PC-3 (cell line): Measurements from ENCODE around the gene ALG14. TPM values are rescaled to one million over a fixed set of nuclear protein-coding genes. Genes with fewer than 3 reads are reported as not detected.

Experiments used
- ATAC-seq: fragments of 200-7000 bp; cut with Tn5 transposase; 2 replicates; pipeline ENCODE4 v1.9.1; 2020; ENCODE audit warnings: mild to moderate bottlenecking, moderate library complexity
- BruUV-seq: library from RNA; stranded (reverse); fragments of 400-500 nt; replicated peaks from 2 replicates; lab custom pipeline; 2021; lab: Mats Ljungman, UMichigan
- CTCF ChIA-PET: fragments of 300-600 bp; sonication (Branson Sonifier 250); formaldehyde crosslinking; loops from one replicate; lab custom pipeline; 2022; ENCODE audit warnings: antibody characterized with exemption; lab: Charles Lee
- POLR2A ChIA-PET: fragments of 300-600 bp; sonication (Branson Sonifier 250); formaldehyde crosslinking; loops from one replicate; lab custom pipeline; 2022; ENCODE audit warnings: antibody characterized with exemption; ENCODE audit not compliant: unreplicated experiment; lab: Charles Lee
- DNase-seq: peaks from one replicate; pipeline ENCODE4 v3.0.0-alpha.2; 2015
- H2AFZ ChIP-seq: fragments of 300-600 bp; sonication (generic); 2 replicates; pipeline ENCODE4 v1.6.0; 2016; ENCODE audit warnings: antibody characterized with exemption, low read length
- H3F3A ChIP-seq: fragments of 300-600 bp; sonication (generic); one replicate; pipeline ENCODE4 v1.6.0; 2017; ENCODE audit warnings: antibody characterized with exemption, low read length, control low read depth, mild to moderate bottlenecking; ENCODE audit not compliant: unreplicated experiment
- H3K27ac ChIP-seq: fragments of 300-600 bp; sonication (generic); 2 replicates; pipeline ENCODE4 v1.5.1; 2016; ENCODE audit warnings: mild to moderate bottlenecking, low read length
- H3K27me3 ChIP-seq: fragments of 300-600 bp; sonication (generic); 2 replicates; pipeline ENCODE4 v1.6.1; 2016; ENCODE audit warnings: low read length, mixed read lengths
- H3K36me3 ChIP-seq: fragments of 300-600 bp; sonication (generic); 2 replicates; pipeline ENCODE4 v1.6.1; 2016; ENCODE audit warnings: low read depth, mixed run types, low read length, mixed read lengths
- H3K4me1 ChIP-seq: fragments of 300-600 bp; sonication (generic); 2 replicates; pipeline ENCODE4 v1.5.1; 2016; ENCODE audit warnings: low read length; ENCODE audit not compliant: insufficient read depth
- H3K4me2 ChIP-seq: fragments of 300-600 bp; sonication (generic); 2 replicates; pipeline ENCODE4 v1.6.0; 2016; ENCODE audit warnings: low read length
- H3K4me3 ChIP-seq: fragments of 300-600 bp; sonication (generic); 2 replicates; pipeline ENCODE4 v1.5.1; 2016; ENCODE audit warnings: mild to moderate bottlenecking, low read length, mixed read lengths
- H3K79me2 ChIP-seq: fragments of 300-600 bp; sonication (generic); 2 replicates; pipeline ENCODE4 v1.6.1; 2017; ENCODE audit warnings: low read length, mixed read lengths
- H3K9ac ChIP-seq: fragments of 300-600 bp; sonication (generic); 2 replicates; pipeline ENCODE4 v1.6.0; 2016; ENCODE audit warnings: mild to moderate bottlenecking, low read length
- H3K9me2 ChIP-seq: fragments of 300-600 bp; sonication (generic); replicated peaks from 2 replicates; pipeline ENCODE4 v1.6.1; 2016; ENCODE audit warnings: mixed run types, low read length, mixed read lengths
- H3K9me3 ChIP-seq: fragments of 300-600 bp; sonication (generic); 2 replicates; pipeline ENCODE4 v1.6.1; 2016; ENCODE audit warnings: low read length, mixed read lengths
- H4K20me1 ChIP-seq: fragments of 300-600 bp; sonication (generic); 2 replicates; pipeline ENCODE4 v1.6.1; 2016; ENCODE audit warnings: low read length, mixed read lengths
- CTCF ChIP-seq: fragments of 300-600 bp; sonication (generic); conservative IDR thresholded peaks from 2 replicates; pipeline ENCODE4 v1.5.1; 2017; ENCODE audit warnings: antibody characterized with exemption, low read depth, mild to moderate bottlenecking, low read length
- EZH2 ChIP-seq: fragments of 300-600 bp; sonication (generic); IDR thresholded peaks from one replicate; pipeline ENCODE4 v1.6.1; 2017; ENCODE audit warnings: antibody characterized with exemption, mild to moderate bottlenecking, low read length; ENCODE audit not compliant: unreplicated experiment
- EZH2phosphoT487 ChIP-seq: fragments of 300-600 bp; sonication (generic); IDR thresholded peaks from 2 replicates; pipeline ENCODE4 v1.6.1; 2018; ENCODE audit warnings: mild to moderate bottlenecking, antibody characterized with exemption, low read length, borderline replicate concordance
- intact Hi-C: fragments of 100-400 bp; cut with micrococcal nuclease; formaldehyde crosslinking; loops from 2 replicates; pipeline ENCODE4 v1.9.0; 2023
- total RNA-seq: library from RNA; depleted of rRNA; stranded (reverse); fragments of >200 nt; gene quantifications from 2 replicates; pipeline ENCODE4 v1.2.3, GENCODE V29; 2014

ALG14 gene
- total RNA-seq, 1 experiment from 2014 or later: 3.4 TPM

GRCh38 chr1:95018602-95019369 is 54.0 kb downstream of the ALG14 start:
- DNase-seq (peak; percentile 49), ATAC-seq (peak; percentile 60; the same call in 1 of the 2 replicates)
- no peaks in the 10 kb centered on the region for H3K79me2 ChIP-seq
- H3K9me2 ChIP-seq: no peaks in the 10 kb centered on the region
- BruUV-seq: no TSS peak
- no peaks in the 10 kb centered on the region for H3K9me3 ChIP-seq
- no peaks in the 10 kb centered on the region for H4K20me1 ChIP-seq
- H3K9ac ChIP-seq: no peak overlapping the region
- intact Hi-C loops: no loop called here
- H3K27ac ChIP-seq: no peak overlapping the region
- H3F3A ChIP-seq: no peaks in the 10 kb centered on the region
- H3K36me3 ChIP-seq: no peaks in the 10 kb centered on the region
- no peaks in the 10 kb centered on the region for H3K27me3 ChIP-seq
- TF ChIP-seq EZH2: no peak
- no peak for TF ChIP-seq CTCF
- TF ChIP-seq EZH2phosphoT487: no peak
- H3K4me1 ChIP-seq: peaks cover 40% of the 10 kb centered on the region
- CTCF ChIA-PET: no interaction called here
- no peak overlapping the region for H3K4me3 ChIP-seq
- POLR2A ChIA-PET: no interaction called here
- no peak overlapping the region for H2AFZ ChIP-seq
- peak overlapping the region; percentile 27; the same call in 1 of the 2 replicates for H3K4me2 ChIP-seq

- H2AFZ ChIP-seq: no peak overlapping the region
- no peaks in the 10 kb centered on the region for H3F3A ChIP-seq
- H3K4me3 ChIP-seq: no peak overlapping the region
- H3K9me3 ChIP-seq: no peaks in the 10 kb centered on the region
- H4K20me1 ChIP-seq: no peaks in the 10 kb centered on the region
- H3K27ac ChIP-seq: no peak overlapping the region
- no peak overlapping the region for H3K9ac ChIP-seq
- TF ChIP-seq EZH2phosphoT487 (no peak), EZH2 (no peak), CTCF (no peak)
- ChIA-PET CTCF (interaction anchor here (0.6 to 1.0 kb wide), 2 partner anchors 26 to 165 kb away, joined by 3 to 7 read pairs; no protein-coding TSS in a partner anchor), POLR2A (no interaction called here)
- ATAC-seq: no peak
- intact Hi-C loops: no loop called here
- H3K4me2 ChIP-seq: no peak overlapping the region
- no peaks in the 10 kb centered on the region for H3K27me3 ChIP-seq
- no peaks in the 10 kb centered on the region for H3K9me2 ChIP-seq
- DNase-seq: peak; percentile 9
- peaks cover 31% of the 10 kb centered on the region for H3K4me1 ChIP-seq
- no TSS peak for BruUV-seq
- H3K79me2 ChIP-seq: no peaks in the 10 kb centered on the region
- H3K36me3 ChIP-seq: no peaks in the 10 kb centered on the region
These were observed 55.0 kb downstream of the ALG14 start for GRCh38 chr1:95017775-95018174.

GRCh38 chr1:95015076-95015475 is 57.7 kb downstream of the ALG14 start:
- H3F3A ChIP-seq: no peaks in the 10 kb centered on the region
- no peak overlapping the region for H3K27ac ChIP-seq
- intact Hi-C loops: no loop called here
- TF ChIP-seq EZH2phosphoT487 (no peak), EZH2 (no peak), CTCF (no peak)
- no peaks in the 10 kb centered on the region for H4K20me1 ChIP-seq
- peaks cover 18% of the 10 kb centered on the region for H3K4me1 ChIP-seq
- H3K4me3 ChIP-seq: no peak overlapping the region
- no peak for DNase-seq
- H3K9me3 ChIP-seq: no peaks in the 10 kb centered on the region
- ChIA-PET POLR2A (no interaction called here), CTCF (no interaction called here)
- BruUV-seq: no TSS peak
- no peaks in the 10 kb centered on the region for H3K79me2 ChIP-seq
- no peak overlapping the region for H3K4me2 ChIP-seq
- ATAC-seq: no peak
- H3K27me3 ChIP-seq: no peaks in the 10 kb centered on the region
- H2AFZ ChIP-seq: no peak overlapping the region
- no peaks in the 10 kb centered on the region for H3K36me3 ChIP-seq
- no peaks in the 10 kb centered on the region for H3K9me2 ChIP-seq
- no peak overlapping the region for H3K9ac ChIP-seq
